ACC112 (cell line): ENCODE results near the gene PRIMA1.

Experiments used
- H2AFZ ChIP-seq: fragments of 200-600 bp; sonication (generic); one replicate; pipeline ENCODE4 v1.6.0; 2017; ENCODE audit warnings: antibody characterized with exemption, low read length; ENCODE audit not compliant: unreplicated experiment
- H3K27ac ChIP-seq: fragments of 200-600 bp; sonication (generic); 2 replicates; pipeline ENCODE4 v1.5.1; 2014; ENCODE audit warnings: low read depth, mild to moderate bottlenecking, antibody characterized with exemption, low read length, moderate library complexity
- H3K27me3 ChIP-seq: fragments of 200-600 bp; sonication (generic); 2 replicates; pipeline ENCODE4 v1.6.1; 2014; ENCODE audit warnings: mild to moderate bottlenecking, antibody characterized with exemption, low read length, moderate library complexity, mixed read lengths; ENCODE audit not compliant: insufficient read depth
- H3K36me3 ChIP-seq: fragments of 200-600 bp; sonication (generic); 2 replicates; pipeline ENCODE4 v1.6.1; 2016; ENCODE audit warnings: mild to moderate bottlenecking, antibody characterized with exemption, low read length, moderate library complexity, mixed read lengths; ENCODE audit not compliant: insufficient read depth
- H3K4me1 ChIP-seq: fragments of 200-600 bp; sonication (generic); one replicate; pipeline ENCODE4 v1.6.1; 2016; ENCODE audit warnings: low read length, mixed read lengths; ENCODE audit not compliant: insufficient read depth, unreplicated experiment, control insufficient read depth
- H3K4me3 ChIP-seq: fragments of 200-600 bp; sonication (generic); 2 replicates; pipeline ENCODE4 v1.5.1; 2014; ENCODE audit warnings: mild to moderate bottlenecking, low read depth, low read length
- H3K79me2 ChIP-seq: fragments of 200-600 bp; sonication (generic); one replicate; pipeline ENCODE4 v1.6.0; 2016; ENCODE audit warnings: low read length; ENCODE audit not compliant: control insufficient read depth, unreplicated experiment, insufficient read depth

Gene PRIMA1

DNA sequence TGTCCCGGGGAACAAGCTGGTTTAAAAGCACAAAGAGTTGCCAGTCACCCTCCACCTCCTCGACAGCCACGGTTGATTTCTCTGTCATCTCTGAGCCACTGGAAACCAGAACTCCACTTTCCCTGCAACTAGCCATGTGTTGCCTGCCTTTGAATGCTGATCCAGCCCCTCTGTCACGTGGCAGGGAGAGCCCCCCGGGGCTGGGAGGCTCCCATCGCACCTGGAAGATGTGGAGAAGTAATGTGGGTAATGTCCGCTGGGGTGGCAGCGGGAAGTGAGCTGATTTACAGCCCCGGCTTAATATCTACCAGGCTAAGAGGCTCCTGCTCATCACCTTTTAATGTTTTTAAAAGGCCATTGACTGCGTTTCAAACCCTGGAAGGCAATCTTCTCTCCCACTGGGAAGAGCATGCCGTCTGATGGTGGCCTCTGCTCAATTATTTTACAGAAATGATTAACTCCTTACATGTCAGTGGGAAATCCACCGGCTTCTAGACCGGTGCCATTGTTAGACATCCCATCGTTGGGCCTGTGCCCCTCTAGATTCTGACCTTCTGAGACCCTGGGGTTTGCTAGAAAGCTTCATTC lies 7.4 kb downstream of the PRIMA1 start:
- no peaks in the 10 kb centered on the region for H3K4me1 ChIP-seq
- H3K27me3 ChIP-seq: no peaks in the 10 kb centered on the region; the same call in 1 of the 2 replicates
- H2AFZ ChIP-seq: no peak overlapping the region
- H3K79me2 ChIP-seq: no peaks in the 10 kb centered on the region
- no peak overlapping the region for H3K27ac ChIP-seq
- H3K4me3 ChIP-seq: no peak overlapping the region
- H3K36me3 ChIP-seq: no peaks in the 10 kb centered on the region

DNA sequence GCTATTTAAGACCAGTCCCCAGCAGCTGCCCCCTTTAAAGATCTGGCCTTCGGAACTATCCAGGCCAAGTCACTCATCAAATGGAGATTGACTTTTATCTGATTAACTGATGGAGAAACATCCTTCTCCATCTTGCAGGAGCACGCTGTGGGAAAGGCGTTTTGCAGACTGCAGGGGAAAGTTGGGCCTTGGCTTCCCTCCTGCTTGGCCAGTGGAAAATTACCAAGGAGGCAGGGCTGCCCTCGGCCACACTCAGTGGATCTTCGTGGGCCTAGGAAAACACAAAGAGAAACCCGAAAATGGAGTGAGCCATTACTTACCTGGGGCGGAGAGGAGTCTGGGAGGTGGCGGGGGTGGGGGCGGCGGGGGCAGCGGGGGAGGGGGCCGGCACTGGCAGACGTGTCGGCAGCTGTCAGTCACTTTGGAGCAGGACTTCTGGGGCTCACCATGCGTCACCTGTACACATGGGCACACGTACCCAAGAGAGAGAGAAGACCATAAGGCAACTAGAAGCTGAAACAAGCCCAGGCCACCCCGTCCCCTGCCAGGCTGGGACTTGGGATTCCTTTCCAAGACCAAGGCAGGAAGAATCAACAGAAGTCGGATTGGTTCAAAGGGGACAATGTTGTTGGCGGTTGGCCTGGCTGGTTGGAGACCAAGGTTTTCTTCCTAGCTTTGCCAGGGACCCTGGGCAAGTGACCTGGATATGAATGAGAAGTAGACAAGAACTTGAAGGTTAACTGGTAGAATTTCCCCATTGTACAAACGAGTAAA lies 9.2 kb downstream of the PRIMA1 start:
- H3K4me1 ChIP-seq: no peaks in the 10 kb centered on the region
- H2AFZ ChIP-seq: no peak overlapping the region
- H3K27ac ChIP-seq: no peak overlapping the region
- H3K36me3 ChIP-seq: no peaks in the 10 kb centered on the region
- no peak overlapping the region for H3K4me3 ChIP-seq
- no peaks in the 10 kb centered on the region for H3K79me2 ChIP-seq
- no peaks in the 10 kb centered on the region for H3K27me3 ChIP-seq

DNA sequence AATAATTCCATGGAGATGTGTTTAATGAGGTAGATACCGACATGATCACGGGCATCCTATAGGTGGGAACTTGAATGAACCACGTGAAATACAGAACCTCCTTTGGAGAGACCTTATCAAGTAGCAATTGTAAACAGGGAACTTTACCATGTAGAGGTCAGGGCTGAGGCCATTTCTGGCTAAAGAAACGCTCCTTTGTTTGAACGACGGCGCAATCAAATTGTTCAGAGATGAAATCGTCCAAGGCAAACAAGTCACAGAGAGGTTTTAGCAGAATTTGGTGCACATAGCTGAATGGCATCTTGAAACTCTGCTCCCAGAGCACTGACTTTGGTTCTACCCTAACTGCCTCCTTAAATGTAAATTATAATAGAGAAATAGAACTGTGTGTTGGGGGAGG lies 9.8 kb downstream of the PRIMA1 start:
- Histone ChIP-seq H3K36me3 (no peaks in the 10 kb centered on the region), H3K79me2 (no peaks in the 10 kb centered on the region), H3K27ac (no peak overlapping the region), H3K4me1 (no peaks in the 10 kb centered on the region), H3K4me3 (no peak overlapping the region), H3K27me3 (no peaks in the 10 kb centered on the region), H2AFZ (no peak overlapping the region)

DNA sequence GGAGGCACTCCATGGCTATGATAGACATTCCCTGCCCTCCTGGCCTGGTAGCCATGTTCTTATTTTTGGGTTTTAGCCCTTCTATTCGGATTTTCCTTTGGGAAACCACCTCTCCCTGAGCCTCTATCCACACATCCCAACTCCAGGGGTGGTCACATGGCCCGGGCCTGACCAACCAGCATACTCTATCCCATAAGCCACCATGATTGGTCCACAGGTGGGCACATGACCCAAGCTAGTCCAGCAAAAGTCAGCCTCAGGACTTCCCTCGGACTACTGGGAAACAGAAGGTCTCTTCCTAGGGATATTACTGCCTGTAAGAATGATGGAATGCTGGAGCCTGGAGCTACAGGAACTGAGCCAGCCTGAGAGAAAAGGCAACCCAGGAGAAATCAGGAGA lies 12.5 kb downstream of the PRIMA1 start:
- Histone ChIP-seq H3K36me3 (no peaks in the 10 kb centered on the region), H3K27me3 (no peaks in the 10 kb centered on the region), H3K27ac (no peak overlapping the region), H3K4me3 (no peak overlapping the region), H2AFZ (no peak overlapping the region), H3K4me1 (no peaks in the 10 kb centered on the region), H3K79me2 (no peaks in the 10 kb centered on the region)

DNA sequence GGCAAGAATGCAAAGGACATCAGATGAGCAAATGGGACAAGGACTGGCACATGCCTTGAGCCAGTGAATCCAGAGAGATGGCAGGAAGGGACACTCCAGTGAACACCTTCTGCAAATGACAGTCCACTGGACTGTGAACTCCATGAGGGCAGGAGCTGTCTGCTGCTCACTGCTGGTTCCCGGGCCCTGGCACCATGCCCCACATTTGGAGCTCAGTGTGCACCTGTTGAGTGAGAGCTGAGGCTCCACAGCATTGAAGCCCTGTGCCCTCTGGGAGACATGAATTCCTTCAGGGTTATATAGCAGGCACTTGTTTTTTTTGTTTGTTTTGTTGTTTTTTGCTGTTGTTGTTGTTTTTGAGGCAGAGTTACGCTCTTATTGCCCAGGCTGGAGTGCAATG lies 13.1 kb downstream of the PRIMA1 start:
- Histone ChIP-seq H3K27ac (no peak overlapping the region), H3K36me3 (no peaks in the 10 kb centered on the region), H3K79me2 (no peaks in the 10 kb centered on the region), H3K4me3 (no peak overlapping the region), H3K27me3 (no peaks in the 10 kb centered on the region), H3K4me1 (no peaks in the 10 kb centered on the region), H2AFZ (no peak overlapping the region)

DNA sequence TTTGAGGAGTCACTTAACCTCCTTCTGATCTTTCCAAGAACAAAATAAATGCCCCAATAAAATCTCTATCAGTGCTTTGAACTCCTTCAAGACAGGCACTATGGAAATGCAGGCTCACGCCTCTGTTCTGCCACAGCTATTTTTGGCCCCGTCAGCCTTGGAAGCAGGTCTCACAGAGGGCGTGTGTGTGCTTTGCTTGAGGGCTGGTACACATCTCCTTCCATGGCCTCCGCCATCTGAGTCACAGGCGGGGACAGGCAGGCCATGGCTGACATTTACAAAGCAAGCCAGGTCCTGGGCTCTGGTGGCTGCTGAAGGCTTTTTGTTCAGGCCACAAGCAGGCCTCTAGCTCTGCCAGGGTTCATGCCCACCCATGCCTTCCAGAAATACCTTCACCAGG lies 16.0 kb downstream of the PRIMA1 start:
- H2AFZ ChIP-seq: no peak overlapping the region
- no peaks in the 10 kb centered on the region for H3K27me3 ChIP-seq
- H3K4me3 ChIP-seq: no peak overlapping the region
- no peaks in the 10 kb centered on the region for H3K79me2 ChIP-seq
- no peak overlapping the region for H3K27ac ChIP-seq
- no peaks in the 10 kb centered on the region for H3K4me1 ChIP-seq
- H3K36me3 ChIP-seq: no peaks in the 10 kb centered on the region

DNA sequence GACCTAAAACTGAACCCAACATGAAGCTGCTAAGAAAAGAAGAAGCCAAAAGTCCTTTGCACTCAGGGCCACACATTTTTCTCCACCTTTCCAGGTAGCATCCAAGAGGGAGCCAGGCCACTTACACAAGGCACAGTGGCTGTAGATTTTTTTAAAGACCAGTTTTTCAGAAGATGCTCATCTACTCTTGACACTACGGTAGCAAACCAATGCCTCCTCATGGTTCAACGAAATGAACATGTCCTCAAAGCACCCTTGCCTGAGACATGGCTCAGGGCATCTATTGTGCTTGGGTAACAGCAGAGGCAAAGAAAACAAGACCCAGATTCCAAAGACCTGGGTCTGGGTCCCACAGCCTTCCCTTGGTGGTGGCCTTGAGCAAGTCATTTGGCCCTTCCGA lies 22.3 kb downstream of the PRIMA1 start:
- H3K79me2 ChIP-seq: no peaks in the 10 kb centered on the region
- H3K4me1 ChIP-seq: no peaks in the 10 kb centered on the region
- no peaks in the 10 kb centered on the region for H3K27me3 ChIP-seq
- H3K27ac ChIP-seq: no peak overlapping the region
- H2AFZ ChIP-seq: no peak overlapping the region
- no peak overlapping the region for H3K4me3 ChIP-seq
- no peaks in the 10 kb centered on the region for H3K36me3 ChIP-seq

DNA sequence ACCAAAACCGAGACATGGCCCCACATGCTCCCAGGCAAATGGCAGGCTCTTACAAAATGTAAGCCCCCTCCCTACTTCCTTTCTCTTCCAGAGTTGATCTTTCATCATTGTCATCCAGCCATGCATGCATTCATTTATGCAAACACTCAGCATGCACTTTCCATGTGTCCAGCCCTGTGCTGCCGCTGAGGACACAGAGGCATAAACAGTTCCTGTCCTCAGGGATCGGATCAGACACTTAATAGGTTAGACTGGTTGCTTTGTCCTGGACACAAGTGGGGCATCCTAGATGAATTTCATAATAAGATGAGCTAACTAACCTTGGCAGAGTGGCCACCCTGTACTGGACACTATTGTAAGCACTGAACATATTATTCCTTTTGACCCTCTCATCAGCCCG lies 23.1 kb downstream of the PRIMA1 start:
- no peaks in the 10 kb centered on the region for H3K79me2 ChIP-seq
- no peaks in the 10 kb centered on the region for H3K36me3 ChIP-seq
- H3K4me3 ChIP-seq: no peak overlapping the region
- no peak overlapping the region for H2AFZ ChIP-seq
- no peaks in the 10 kb centered on the region for H3K27me3 ChIP-seq
- no peaks in the 10 kb centered on the region for H3K4me1 ChIP-seq
- H3K27ac ChIP-seq: no peak overlapping the region

DNA sequence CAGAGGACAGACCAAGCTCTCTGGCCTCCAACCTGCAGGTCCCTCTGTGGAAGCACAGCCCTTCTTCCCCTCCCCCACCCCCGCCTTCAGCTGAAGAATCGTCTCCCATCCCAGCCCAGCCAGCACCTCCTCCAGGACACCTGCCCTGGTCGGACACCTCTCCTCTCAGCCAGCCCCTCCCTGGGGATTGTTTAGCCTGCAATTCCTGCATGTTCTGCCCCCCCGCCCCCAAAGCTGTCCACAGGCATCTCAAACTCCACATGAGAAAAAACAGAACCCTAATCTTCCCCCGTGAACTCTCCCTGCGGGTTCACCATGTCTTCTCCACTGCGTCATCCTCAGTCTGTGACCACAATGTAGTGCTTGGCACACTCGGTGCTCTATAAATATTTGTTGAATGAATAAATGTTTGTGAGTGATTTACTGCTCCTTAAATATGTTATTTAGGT lies 24.1 kb downstream of the PRIMA1 start:
- H2AFZ ChIP-seq: no peak overlapping the region
- H3K27me3 ChIP-seq: no peaks in the 10 kb centered on the region
- H3K36me3 ChIP-seq: no peaks in the 10 kb centered on the region
- no peak overlapping the region for H3K27ac ChIP-seq
- no peak overlapping the region for H3K4me3 ChIP-seq
- no peaks in the 10 kb centered on the region for H3K4me1 ChIP-seq
- no peaks in the 10 kb centered on the region for H3K79me2 ChIP-seq

DNA sequence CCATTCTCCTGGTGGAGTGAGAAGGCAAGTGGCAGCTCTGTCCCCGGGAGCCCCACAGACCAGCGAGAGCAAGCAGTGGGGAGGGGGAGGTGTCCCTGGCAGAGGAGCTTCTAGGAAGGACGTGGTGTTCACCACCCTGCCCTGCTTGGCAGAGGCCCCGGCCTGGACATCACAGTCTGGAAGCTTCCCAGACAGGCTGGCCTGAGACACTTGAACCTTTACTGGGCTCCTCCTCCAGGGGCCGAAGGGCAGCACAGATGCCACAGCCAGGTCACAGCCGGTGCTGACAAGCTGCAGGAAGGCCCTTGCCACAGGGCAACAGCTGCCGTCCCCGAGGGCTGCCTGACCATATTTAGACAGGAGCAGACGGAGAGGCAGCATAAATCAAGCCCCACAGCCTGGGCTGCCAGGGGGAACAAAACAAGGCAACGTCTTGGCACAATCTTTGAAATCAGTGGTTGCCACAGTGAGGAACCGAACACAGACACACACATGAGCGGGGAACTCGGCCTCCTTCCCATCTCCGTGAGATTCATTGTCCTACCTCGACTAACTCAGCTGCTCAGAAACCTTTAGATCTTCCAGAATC lies 28.5 kb downstream of the PRIMA1 start:
- Histone ChIP-seq H3K27me3 (no peaks in the 10 kb centered on the region), H3K36me3 (no peaks in the 10 kb centered on the region), H3K27ac (no peak overlapping the region), H3K4me3 (no peak overlapping the region), H3K4me1 (no peaks in the 10 kb centered on the region), H2AFZ (no peak overlapping the region), H3K79me2 (no peaks in the 10 kb centered on the region)

DNA sequence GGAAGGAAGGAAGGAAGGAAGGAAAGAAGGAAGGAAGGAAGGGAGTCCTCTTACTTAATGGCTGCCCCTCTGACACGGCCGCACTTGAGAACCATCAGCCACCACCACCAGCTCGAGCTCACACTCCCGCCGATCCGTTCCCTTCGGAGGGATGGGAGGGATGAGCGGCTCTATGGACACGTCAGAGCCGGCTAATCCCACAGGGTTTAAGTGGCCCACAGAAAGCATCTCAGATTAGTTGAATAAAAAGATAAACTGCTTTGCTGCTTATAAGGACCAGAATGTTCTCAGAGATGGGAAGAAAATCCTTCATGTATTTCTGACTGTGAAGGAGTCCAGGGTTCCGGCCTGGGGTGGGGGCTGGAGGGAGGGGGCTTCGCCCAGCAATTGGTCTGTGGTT lies 31.1 kb downstream of the PRIMA1 start:
- no peaks in the 10 kb centered on the region for H3K27me3 ChIP-seq
- H2AFZ ChIP-seq: no peak overlapping the region
- no peak overlapping the region for H3K4me3 ChIP-seq
- H3K4me1 ChIP-seq: no peaks in the 10 kb centered on the region
- no peaks in the 10 kb centered on the region for H3K79me2 ChIP-seq
- no peaks in the 10 kb centered on the region for H3K36me3 ChIP-seq
- no peak overlapping the region for H3K27ac ChIP-seq
